ENCODE data around the gene CRLF3.
"Not testable (repeated sequence)": the region's sequence is repeated elsewhere in the genome, so short reads cannot be mapped to it uniquely, and the experiment has no call there.

CRLF3 gene

DNA sequence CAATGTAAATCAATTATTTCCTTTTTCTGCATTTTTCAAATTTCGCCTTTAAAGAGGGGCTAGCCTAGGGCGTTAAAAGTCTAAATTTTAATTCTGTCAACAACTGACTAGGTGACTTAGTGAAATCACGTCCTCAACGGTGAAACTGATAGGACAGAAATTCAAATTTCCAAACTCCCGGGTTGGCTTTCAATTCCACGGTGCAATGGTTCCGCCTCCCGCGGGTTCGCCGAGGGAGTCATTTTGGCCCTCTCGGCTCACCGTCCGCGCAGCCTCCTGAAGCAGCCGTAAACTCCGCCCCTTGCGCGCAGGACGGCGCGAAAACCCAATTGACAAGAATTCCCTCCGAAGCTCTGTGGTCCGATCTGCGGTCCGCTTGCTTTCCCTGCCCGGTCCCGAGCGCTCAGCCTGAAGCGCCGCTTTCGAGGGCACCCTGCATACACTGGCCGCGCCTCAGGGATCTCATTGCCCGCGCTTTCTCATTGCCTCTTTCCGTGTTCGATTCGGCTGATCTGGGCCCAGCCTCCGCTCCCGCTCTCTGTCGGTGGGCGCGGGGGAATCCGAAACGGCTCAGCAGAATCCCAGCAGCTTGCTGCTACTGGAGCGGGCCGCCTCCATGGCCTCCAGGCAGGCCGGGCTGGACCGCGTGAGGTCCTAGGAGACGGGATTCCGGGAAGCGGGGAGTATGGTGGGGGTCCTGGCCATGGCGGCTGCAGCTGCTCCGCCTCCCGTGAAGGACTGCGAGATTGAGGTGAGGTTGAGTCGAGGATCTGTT, 7.4 kb upstream of the CRLF3 start, which contains the start of gene ATAD5:
Gene ATAD5 (plus strand): TSS at position 304 of the 775 bp plus-strand sequence. CDS start 382 bp downstream, at position 686.
- WGBS, 2 experiments = 0 to 1% methylated on average over 59 of the region's 59 CpGs
- Histone ChIP-seq H3K4me3 (ENCODE audit: insufficient read depth, low read depth, low read length) (peak within 1 kb of the TSS; percentile 95), H3K27me3 (ENCODE audit: control insufficient read depth, insufficient read depth, low read length, poor library complexity, severe bottlenecking) (no peaks in the 10 kb centered on the region), H3K4me1 (ENCODE audit: control insufficient read depth, insufficient read depth, low read length) (peaks cover 7% of the 10 kb centered on the region), H3K36me3 (ENCODE audit: control insufficient read depth, insufficient read depth, low read length) (peaks cover 7% of the 10 kb centered on the region), H3K27ac (ENCODE audit: insufficient read depth, low read depth, low read length, poor library complexity, severe bottlenecking) (peak within 1 kb of the TSS; percentile 86), H3K9me3 (ENCODE audit: control insufficient read depth, low read length) (no peaks in the 10 kb centered on the region)

DNA sequence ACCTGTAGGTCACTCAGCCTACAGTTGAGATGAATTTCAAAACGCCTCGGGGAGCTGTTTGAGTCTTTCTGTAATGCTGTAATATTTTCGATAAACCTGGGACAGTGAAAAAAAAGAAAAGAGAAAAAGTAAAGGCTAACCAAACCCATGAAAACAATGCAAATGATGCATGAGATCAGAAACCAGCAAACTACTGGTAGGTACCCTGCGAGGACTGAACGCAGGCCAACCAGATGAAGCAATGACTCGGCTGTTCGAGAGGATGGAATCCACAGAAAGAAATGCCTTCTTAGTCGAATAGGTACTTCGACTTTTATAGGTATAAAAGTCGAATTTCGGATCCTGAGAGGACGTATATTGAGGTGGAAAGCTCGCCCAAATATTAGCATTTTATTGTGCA, 6.8 kb upstream of the CRLF3 start:
- Histone ChIP-seq H3K4me1 (ENCODE audit: control insufficient read depth, insufficient read depth, low read length) (peaks cover 7% of the 10 kb centered on the region), H3K9me3 (ENCODE audit: control insufficient read depth, low read length) (no peaks in the 10 kb centered on the region), H3K27me3 (ENCODE audit: control insufficient read depth, insufficient read depth, low read length, poor library complexity, severe bottlenecking) (no peaks in the 10 kb centered on the region), H3K4me3 (ENCODE audit: insufficient read depth, low read depth, low read length) (peak overlapping the region; percentile 95), H3K27ac (ENCODE audit: insufficient read depth, low read depth, low read length, poor library complexity, severe bottlenecking) (peak overlapping the region; percentile 86), H3K36me3 (ENCODE audit: control insufficient read depth, insufficient read depth, low read length) (peaks cover 4% of the 10 kb centered on the region)
- WGBS, 2 experiments = 40 to 41% methylated on average over 13 of the region's 13 CpGs

DNA sequence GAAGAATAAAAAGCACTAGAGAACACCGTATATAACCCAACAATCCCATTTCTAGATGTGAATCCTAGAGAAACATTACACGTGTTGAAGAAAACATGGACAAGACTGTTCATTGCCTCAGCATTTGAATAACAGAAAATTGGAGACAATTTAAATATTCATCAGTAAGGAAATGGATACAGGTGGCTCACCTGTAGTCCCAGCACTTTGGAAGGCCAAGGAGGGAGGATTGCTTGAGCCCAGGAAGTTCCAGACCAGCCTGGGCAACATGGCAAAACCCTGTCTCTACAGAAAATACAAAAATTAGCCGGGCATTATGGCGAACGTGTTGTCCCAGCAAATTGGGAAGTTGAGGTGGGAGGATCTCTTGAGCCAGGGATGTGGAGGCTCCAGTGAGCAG, 4.5 kb upstream of the CRLF3 start:
- no peaks in the 10 kb centered on the region for H3K9me3 ChIP-seq (ENCODE audit: control insufficient read depth, low read length)
- 89 to 92% methylated on average over 5 of the region's 5 CpGs for WGBS, 2 experiments
- no peak overlapping the region for H3K4me3 ChIP-seq (ENCODE audit: insufficient read depth, low read depth, low read length)
- H3K36me3 ChIP-seq (ENCODE audit: control insufficient read depth, insufficient read depth, low read length) = no peaks in the 10 kb centered on the region
- H3K27me3 ChIP-seq (ENCODE audit: control insufficient read depth, insufficient read depth, low read length, poor library complexity, severe bottlenecking) = no peaks in the 10 kb centered on the region
- peaks cover 7% of the 10 kb centered on the region for H3K4me1 ChIP-seq (ENCODE audit: control insufficient read depth, insufficient read depth, low read length)
- no peak overlapping the region for H3K27ac ChIP-seq (ENCODE audit: insufficient read depth, low read depth, low read length, poor library complexity, severe bottlenecking)

DNA sequence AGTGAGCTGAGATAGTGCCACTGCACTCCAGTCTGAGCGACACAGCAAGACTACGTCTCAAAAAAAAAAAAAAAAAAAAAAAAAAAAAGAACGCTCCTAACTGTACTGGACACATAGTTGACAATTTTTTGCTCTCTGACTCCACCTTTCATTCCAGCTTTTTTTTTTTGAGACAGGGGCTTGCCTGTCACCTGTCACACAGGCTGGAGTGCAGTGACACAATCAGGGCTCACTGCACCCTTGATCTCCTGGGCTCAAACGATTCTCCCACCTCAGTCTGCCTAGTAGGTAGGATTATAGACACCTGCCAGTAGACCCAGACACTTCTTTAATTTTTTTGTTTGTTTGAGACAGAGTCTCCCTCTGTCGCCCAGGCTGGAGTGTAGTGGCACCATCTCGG, 2.6 kb upstream of the CRLF3 start:
- Histone ChIP-seq H3K36me3 (ENCODE audit: control insufficient read depth, insufficient read depth, low read length) (no peaks in the 10 kb centered on the region), H3K27me3 (ENCODE audit: control insufficient read depth, insufficient read depth, low read length, poor library complexity, severe bottlenecking) (no peaks in the 10 kb centered on the region), H3K9me3 (ENCODE audit: control insufficient read depth, low read length) (no peaks in the 10 kb centered on the region), H3K4me1 (ENCODE audit: control insufficient read depth, insufficient read depth, low read length) (no peaks in the 10 kb centered on the region), H3K27ac (ENCODE audit: insufficient read depth, low read depth, low read length, poor library complexity, severe bottlenecking) (no peak overlapping the region), H3K4me3 (ENCODE audit: insufficient read depth, low read depth, low read length) (no peak overlapping the region)
- WGBS, 2 experiments = 90 to 91% methylated on average over 5 to 6 of the region's 6 CpGs

DNA sequence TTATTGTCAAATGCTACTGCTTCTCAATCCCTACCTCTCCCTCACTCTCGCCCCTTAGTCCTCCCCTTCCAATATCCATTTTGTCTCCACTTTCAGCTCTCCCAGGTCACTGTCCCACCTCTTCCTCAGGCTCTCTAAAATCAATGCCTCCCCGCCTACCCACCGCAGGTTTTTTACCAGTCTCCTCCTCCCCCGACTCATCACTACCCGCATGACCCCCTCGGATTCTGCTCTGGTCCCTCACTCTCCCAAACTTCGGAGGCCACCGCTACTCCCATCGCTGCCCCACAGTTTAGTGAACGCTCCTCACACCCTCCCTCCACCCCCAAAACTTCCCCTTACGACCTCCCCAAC, 513 bp downstream of the CRLF3 start:
- H3K27ac ChIP-seq (ENCODE audit: insufficient read depth, low read depth, low read length, poor library complexity, severe bottlenecking) = peak overlapping the region; percentile 84
- WGBS, 2 experiments = 0% methylated on average over 11 of the region's 11 CpGs
- H3K9me3 ChIP-seq (ENCODE audit: control insufficient read depth, low read length) = no peaks in the 10 kb centered on the region
- H3K4me1 ChIP-seq (ENCODE audit: control insufficient read depth, insufficient read depth, low read length) = no peaks in the 10 kb centered on the region
- H3K36me3 ChIP-seq (ENCODE audit: control insufficient read depth, insufficient read depth, low read length) = no peaks in the 10 kb centered on the region
- peak overlapping the region; percentile 84 for H3K4me3 ChIP-seq (ENCODE audit: insufficient read depth, low read depth, low read length)
- no peaks in the 10 kb centered on the region for H3K27me3 ChIP-seq (ENCODE audit: control insufficient read depth, insufficient read depth, low read length, poor library complexity, severe bottlenecking)

DNA sequence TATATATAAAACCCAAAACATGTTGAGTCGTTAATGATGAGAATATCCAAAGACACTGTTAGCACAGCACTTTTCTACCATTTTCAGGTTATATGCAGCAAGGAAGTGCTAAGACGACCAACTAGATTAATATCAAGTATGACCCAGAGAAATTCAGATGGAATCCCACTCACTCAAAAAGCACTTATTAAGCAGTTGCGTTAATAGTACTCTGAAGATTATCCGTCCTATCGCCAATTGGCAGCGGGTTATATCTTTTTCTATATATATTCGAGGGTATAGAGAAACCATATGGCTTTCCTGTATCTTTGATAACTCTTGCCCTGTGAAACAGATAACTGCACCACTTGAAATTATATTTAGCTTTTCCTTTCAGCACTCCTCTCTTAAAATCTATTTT, 1.1 kb downstream of the CRLF3 start:
- Histone ChIP-seq H3K27ac (ENCODE audit: insufficient read depth, low read depth, low read length, poor library complexity, severe bottlenecking) (no peak overlapping the region), H3K9me3 (ENCODE audit: control insufficient read depth, low read length) (no peaks in the 10 kb centered on the region), H3K27me3 (ENCODE audit: control insufficient read depth, insufficient read depth, low read length, poor library complexity, severe bottlenecking) (no peaks in the 10 kb centered on the region), H3K36me3 (ENCODE audit: control insufficient read depth, insufficient read depth, low read length) (no peaks in the 10 kb centered on the region), H3K4me3 (ENCODE audit: insufficient read depth, low read depth, low read length) (peak overlapping the region; percentile 84), H3K4me1 (ENCODE audit: control insufficient read depth, insufficient read depth, low read length) (no peaks in the 10 kb centered on the region)
- 89 to 92% methylated on average over 4 to 7 of the region's 7 CpGs for WGBS, 2 experiments

DNA sequence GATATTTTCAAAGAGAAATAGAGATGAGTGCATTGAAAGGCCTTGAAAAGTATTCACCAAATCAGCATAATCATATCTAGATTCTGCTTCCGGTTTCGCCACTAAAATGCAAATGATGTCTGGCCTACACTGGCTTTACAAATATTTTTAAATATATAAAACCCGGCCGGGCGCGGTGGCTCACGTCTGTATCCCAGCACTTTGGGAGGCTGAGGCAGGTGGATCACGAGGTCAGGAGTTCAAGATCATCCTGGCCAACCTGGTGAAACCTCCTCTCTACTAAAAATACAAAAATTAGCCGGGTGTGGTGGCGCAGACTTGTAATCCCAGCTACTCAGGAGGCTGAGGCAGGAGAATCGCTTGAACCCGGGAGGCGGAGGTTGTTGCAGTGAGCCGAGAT, 1.6 kb downstream of the CRLF3 start:
- not testable (repeated sequence) for H3K4me3 ChIP-seq (ENCODE audit: insufficient read depth, low read depth, low read length); H3K27ac ChIP-seq (ENCODE audit: insufficient read depth, low read depth, low read length, poor library complexity, severe bottlenecking); H3K36me3 ChIP-seq (ENCODE audit: control insufficient read depth, insufficient read depth, low read length); H3K27me3 ChIP-seq (ENCODE audit: control insufficient read depth, insufficient read depth, low read length, poor library complexity, severe bottlenecking); H3K4me1 ChIP-seq (ENCODE audit: control insufficient read depth, insufficient read depth, low read length); H3K9me3 ChIP-seq (ENCODE audit: control insufficient read depth, low read length)
- 93 to 95% methylated on average over 14 of the region's 14 CpGs for WGBS, 2 experiments

DNA sequence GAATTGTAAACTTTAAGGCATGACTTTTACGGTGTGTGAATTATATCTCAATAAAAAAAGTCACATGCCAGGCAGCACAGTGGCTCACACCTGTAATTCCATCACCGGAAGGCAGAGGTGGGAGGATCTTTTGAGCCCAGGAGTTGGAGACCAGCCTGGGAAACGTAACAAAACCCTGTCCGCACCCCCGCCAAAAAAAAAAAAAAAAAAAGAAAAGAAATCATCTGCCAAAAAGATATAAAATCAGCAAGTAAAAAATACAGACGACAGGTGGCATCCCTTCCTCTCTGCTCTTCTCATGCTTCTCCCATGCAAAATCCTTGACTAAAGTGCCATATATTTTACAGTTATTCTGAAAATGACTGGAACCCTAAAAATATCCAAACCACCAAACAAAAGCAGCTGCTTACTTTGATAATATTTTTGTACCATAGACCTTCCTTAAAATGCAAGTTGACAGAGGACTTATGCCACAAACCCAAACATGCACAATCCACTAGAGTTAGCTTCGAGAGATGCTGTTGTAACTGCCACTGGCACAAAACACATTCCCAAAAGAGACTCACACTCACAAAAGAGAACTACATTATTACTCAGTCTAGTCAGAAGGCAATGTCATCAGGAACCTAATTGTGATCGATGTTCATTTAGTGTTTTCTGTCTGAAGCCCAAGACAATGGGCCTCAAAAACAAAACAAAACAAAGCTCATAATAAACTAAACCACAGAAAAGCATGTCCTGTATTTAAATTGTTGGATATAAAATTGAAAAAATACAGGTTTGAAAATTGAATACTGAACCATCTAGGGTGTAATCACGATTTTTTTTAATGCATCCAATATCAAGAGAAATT, 2.4 kb downstream of the CRLF3 start:
- WGBS, 2 experiments = 83 to 85% methylated on average over 9 of the region's 9 CpGs
- H3K9me3 ChIP-seq (ENCODE audit: control insufficient read depth, low read length) = no peaks in the 10 kb centered on the region
- H3K27me3 ChIP-seq (ENCODE audit: control insufficient read depth, insufficient read depth, low read length, poor library complexity, severe bottlenecking) = no peaks in the 10 kb centered on the region
- no peaks in the 10 kb centered on the region for H3K4me1 ChIP-seq (ENCODE audit: control insufficient read depth, insufficient read depth, low read length)
- H3K4me3 ChIP-seq (ENCODE audit: insufficient read depth, low read depth, low read length) = no peak overlapping the region
- no peaks in the 10 kb centered on the region for H3K36me3 ChIP-seq (ENCODE audit: control insufficient read depth, insufficient read depth, low read length)
- no peak overlapping the region for H3K27ac ChIP-seq (ENCODE audit: insufficient read depth, low read depth, low read length, poor library complexity, severe bottlenecking)

DNA sequence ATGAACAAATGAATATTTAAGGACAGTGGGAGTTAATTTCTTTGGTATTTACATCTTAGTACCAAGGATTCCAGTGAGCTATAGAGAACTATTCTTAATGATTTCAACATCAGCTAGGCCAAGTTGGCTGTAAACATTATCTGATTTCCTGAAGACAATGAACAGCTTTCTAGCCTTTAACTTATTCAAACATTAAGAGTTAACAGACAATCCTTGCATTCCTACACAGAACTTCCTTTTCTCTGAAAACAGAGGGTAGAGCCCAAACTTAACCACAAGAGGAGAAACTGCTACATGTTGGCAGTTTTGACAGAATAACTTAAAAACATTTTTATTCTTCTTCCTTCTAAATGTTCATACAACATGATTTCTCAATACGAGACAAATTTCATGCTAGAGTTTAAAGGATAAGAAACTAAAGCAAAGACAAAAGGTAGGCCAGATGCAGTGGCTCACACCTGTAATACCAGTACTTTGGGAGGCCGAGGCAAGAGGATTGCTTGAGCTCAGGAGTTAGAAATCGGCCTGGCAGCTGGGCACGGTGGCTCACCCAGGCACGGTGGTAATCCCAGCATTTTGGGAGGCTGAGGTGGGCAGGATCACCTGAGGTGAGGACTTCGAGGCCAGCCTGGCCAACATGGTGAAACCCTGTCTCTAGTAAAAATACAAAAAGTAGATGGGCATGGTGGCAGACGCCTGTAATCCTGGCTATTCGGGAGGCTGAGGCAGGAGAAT, 4.4 kb downstream of the CRLF3 start:
- 94 to 95% methylated on average over 8 of the region's 8 CpGs for WGBS, 2 experiments
- Histone ChIP-seq H3K36me3 (ENCODE audit: control insufficient read depth, insufficient read depth, low read length) (no peaks in the 10 kb centered on the region), H3K4me3 (ENCODE audit: insufficient read depth, low read depth, low read length) (no peak overlapping the region), H3K27me3 (ENCODE audit: control insufficient read depth, insufficient read depth, low read length, poor library complexity, severe bottlenecking) (no peaks in the 10 kb centered on the region), H3K9me3 (ENCODE audit: control insufficient read depth, low read length) (no peaks in the 10 kb centered on the region), H3K27ac (ENCODE audit: insufficient read depth, low read depth, low read length, poor library complexity, severe bottlenecking) (no peak overlapping the region), H3K4me1 (ENCODE audit: control insufficient read depth, insufficient read depth, low read length) (no peaks in the 10 kb centered on the region)

DNA sequence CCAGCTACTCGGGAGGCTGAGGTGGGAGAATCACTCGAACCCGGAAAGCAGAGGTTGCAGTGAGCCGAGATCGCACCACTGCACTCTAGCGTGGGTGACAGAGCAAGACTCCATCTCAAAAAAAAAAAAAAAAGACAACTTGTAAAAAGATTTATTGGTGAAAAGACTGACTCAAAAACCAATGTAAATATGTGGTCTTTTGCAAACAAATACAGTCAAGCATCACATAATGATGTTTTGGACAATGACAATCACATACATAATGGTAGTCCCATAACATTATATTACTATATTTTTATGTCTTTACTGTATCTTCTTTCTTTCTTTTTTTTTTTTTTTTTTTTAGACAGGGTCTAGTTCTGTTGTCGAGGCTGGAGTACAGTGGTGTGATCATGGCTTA, 8.3 kb downstream of the CRLF3 start:
- H3K27ac ChIP-seq (ENCODE audit: insufficient read depth, low read depth, low read length, poor library complexity, severe bottlenecking) = no peak overlapping the region
- no peaks in the 10 kb centered on the region for H3K4me1 ChIP-seq (ENCODE audit: control insufficient read depth, insufficient read depth, low read length)
- H3K36me3 ChIP-seq (ENCODE audit: control insufficient read depth, insufficient read depth, low read length) = no peaks in the 10 kb centered on the region
- H3K9me3 ChIP-seq (ENCODE audit: control insufficient read depth, low read length) = no peaks in the 10 kb centered on the region
- WGBS, 2 experiments = 93 to 99% methylated on average over 6 to 7 of the region's 7 CpGs
- no peak overlapping the region for H3K4me3 ChIP-seq (ENCODE audit: insufficient read depth, low read depth, low read length)
- no peaks in the 10 kb centered on the region for H3K27me3 ChIP-seq (ENCODE audit: control insufficient read depth, insufficient read depth, low read length, poor library complexity, severe bottlenecking)

Data from ectodermal cell (in vitro differentiated cells).